SK-N-SH treated with all-trans-retinoic acid at 6 μM for 48 hours (cell line): Measurements from ENCODE around the gene CST9L.

Experiments used
- ATAC-seq: fragments of 200-7000 bp; cut with Tn5 transposase; 3 replicates; pipeline ENCODE4 v1.9.1; 2020; ENCODE audit warnings: mild to moderate bottlenecking, moderate library complexity
- ARNTL ChIP-seq: fragments of 450-650 bp; formaldehyde crosslinking; IDR thresholded peaks from 2 replicates; pipeline ENCODE4 v1.5.0; 2020; ENCODE audit warnings: low read depth, mild to moderate bottlenecking, moderate library complexity, borderline replicate concordance
- BACH2 ChIP-seq: fragments of 250-450 bp; sonication (Bioruptor Pico); IDR thresholded peaks from 2 replicates; pipeline ENCODE4 v1.9.0; 2021; ENCODE audit warnings: mild to moderate bottlenecking, borderline replicate concordance
- CSDC2 ChIP-seq: fragments of 250-450 bp; sonication (Bioruptor Pico); IDR thresholded peaks from 2 replicates; pipeline ENCODE4 v1.5.0; 2020; ENCODE audit warnings: mild to moderate bottlenecking, moderate library complexity
- CSRNP3 ChIP-seq: fragments of 250-450 bp; sonication (Bioruptor Pico); IDR thresholded peaks from 2 replicates; pipeline ENCODE4 v1.5.1; 2021; ENCODE audit warnings: mild to moderate bottlenecking, moderate library complexity
- ESRRG ChIP-seq: fragments of 250-450 bp; sonication (Bioruptor Pico); IDR thresholded peaks from 2 replicates; pipeline ENCODE4 v1.6.1; 2021; ENCODE audit warnings: mild to moderate bottlenecking
- GLIS3 ChIP-seq: fragments of 250-450 bp; sonication (Bioruptor Pico); IDR thresholded peaks from 2 replicates; pipeline ENCODE4 v1.5.0; 2020; ENCODE audit warnings: mild to moderate bottlenecking, moderate library complexity
- ISL1 ChIP-seq: fragments of 250-450 bp; sonication (Bioruptor Pico); IDR thresholded peaks from 2 replicates; pipeline ENCODE4 v2.1.2; 2022; ENCODE audit warnings: mild to moderate bottlenecking, moderate library complexity
- OSR1 ChIP-seq: fragments of 250-450 bp; sonication (Bioruptor Pico); IDR thresholded peaks from 2 replicates; pipeline ENCODE4 v1.8.0; 2022; ENCODE audit warnings: moderate library complexity, mild to moderate bottlenecking, inconsistent platforms
- PATZ1 ChIP-seq: fragments of 250-450 bp; sonication (Bioruptor Pico); IDR thresholded peaks from 2 replicates; pipeline ENCODE4 v1.8.0; 2020; ENCODE audit warnings: mild to moderate bottlenecking, moderate library complexity, borderline replicate concordance
- PPARA ChIP-seq: fragments of 250-450 bp; sonication (Bioruptor Pico); IDR thresholded peaks from 2 replicates; pipeline ENCODE4 v1.5.0; 2020; ENCODE audit warnings: mild to moderate bottlenecking, borderline replicate concordance
- RARB ChIP-seq: fragments of 250-450 bp; sonication (Bioruptor Pico); IDR thresholded peaks from 2 replicates; pipeline ENCODE4 v1.8.0; 2021; ENCODE audit warnings: mild to moderate bottlenecking, moderate library complexity
- SNAI2 ChIP-seq: fragments of 250-450 bp; sonication (Bioruptor Pico); IDR thresholded peaks from 2 replicates; pipeline ENCODE4 v1.5.0; 2020; ENCODE audit warnings: mild to moderate bottlenecking, moderate library complexity
- TOX ChIP-seq: fragments of 250-450 bp; sonication (Bioruptor Pico); IDR thresholded peaks from 2 replicates; pipeline ENCODE4 v1.8.0; 2021; ENCODE audit warnings: mild to moderate bottlenecking, moderate library complexity, borderline replicate concordance
- ZC3H10 ChIP-seq: fragments of 250-450 bp; sonication (Bioruptor Pico); IDR thresholded peaks from 2 replicates; pipeline ENCODE4 v1.5.1; 2021; ENCODE audit warnings: mild to moderate bottlenecking, moderate library complexity
- ZFP3 ChIP-seq: fragments of 250-450 bp; sonication (Bioruptor Pico); IDR thresholded peaks from 2 replicates; pipeline ENCODE4 v1.5.0; 2020; ENCODE audit warnings: mild to moderate bottlenecking, moderate library complexity
- ZFP30 ChIP-seq: fragments of 450-650 bp; formaldehyde crosslinking; IDR thresholded peaks from 2 replicates; pipeline ENCODE4 v1.5.0; 2022; ENCODE audit warnings: mild to moderate bottlenecking, moderate library complexity
- ZNF565 ChIP-seq: fragments of 450-650 bp; formaldehyde crosslinking; conservative IDR thresholded peaks from 2 replicates; pipeline ENCODE4 v1.5.0; 2020; ENCODE audit warnings: low read depth, mild to moderate bottlenecking, moderate library complexity
- ZNF70 ChIP-seq: fragments of 450-650 bp; formaldehyde crosslinking; IDR thresholded peaks from 2 replicates; pipeline ENCODE4 v1.5.0; 2020; ENCODE audit warnings: mild to moderate bottlenecking, moderate library complexity
- ZNF8 ChIP-seq: fragments of 450-650 bp; formaldehyde crosslinking; IDR thresholded peaks from 2 replicates; pipeline ENCODE4 v1.5.0; 2020; ENCODE audit warnings: mild to moderate bottlenecking, moderate library complexity
- TF ChIP-seq, protein P1 (sequence below): fragments of 250-450 bp; sonication (Bioruptor Pico); IDR thresholded peaks from 2 replicates; pipeline ENCODE4 v1.8.0; 2021; ENCODE audit warnings: low read depth, mild to moderate bottlenecking, moderate library complexity, borderline replicate concordance
- TF ChIP-seq, protein P2 (sequence below): fragments of 250-450 bp; sonication (Bioruptor Pico); IDR thresholded peaks from 2 replicates; pipeline ENCODE4 v1.5.1; 2020; ENCODE audit warnings: low read depth, mild to moderate bottlenecking, moderate library complexity
- TF ChIP-seq, protein P3 (sequence below): fragments of 250-450 bp; sonication (Bioruptor Pico); IDR thresholded peaks from 2 replicates; pipeline ENCODE4 v1.5.0; 2020; ENCODE audit warnings: mild to moderate bottlenecking, moderate library complexity

CST9L gene

GRCh38 chr20:23585449-23585807 lies 17.1 kb upstream of the CST9L start:
- ATAC-seq: no peak
- no peak for TF ChIP-seq PATZ1 (CRISPR knock-in tag)
- TF ChIP-seq, protein P1, sequence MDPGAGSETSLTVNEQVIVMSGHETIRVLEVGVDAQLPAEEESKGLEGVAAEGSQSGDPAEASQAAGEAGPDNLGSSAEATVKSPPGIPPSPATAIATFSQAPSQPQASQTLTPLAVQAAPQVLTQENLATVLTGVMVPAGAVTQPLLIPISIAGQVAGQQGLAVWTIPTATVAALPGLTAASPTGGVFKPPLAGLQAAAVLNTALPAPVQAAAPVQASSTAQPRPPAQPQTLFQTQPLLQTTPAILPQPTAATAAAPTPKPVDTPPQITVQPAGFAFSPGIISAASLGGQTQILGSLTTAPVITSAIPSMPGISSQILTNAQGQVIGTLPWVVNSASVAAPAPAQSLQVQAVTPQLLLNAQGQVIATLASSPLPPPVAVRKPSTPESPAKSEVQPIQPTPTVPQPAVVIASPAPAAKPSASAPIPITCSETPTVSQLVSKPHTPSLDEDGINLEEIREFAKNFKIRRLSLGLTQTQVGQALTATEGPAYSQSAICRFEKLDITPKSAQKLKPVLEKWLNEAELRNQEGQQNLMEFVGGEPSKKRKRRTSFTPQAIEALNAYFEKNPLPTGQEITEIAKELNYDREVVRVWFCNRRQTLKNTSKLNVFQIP (CRISPR knock-in tag): no peak
- TF ChIP-seq ARNTL (CRISPR knock-in tag): no peak
- no peak for TF ChIP-seq CSRNP3
- TF ChIP-seq ZNF565: no peak
- TF ChIP-seq, protein P2, sequence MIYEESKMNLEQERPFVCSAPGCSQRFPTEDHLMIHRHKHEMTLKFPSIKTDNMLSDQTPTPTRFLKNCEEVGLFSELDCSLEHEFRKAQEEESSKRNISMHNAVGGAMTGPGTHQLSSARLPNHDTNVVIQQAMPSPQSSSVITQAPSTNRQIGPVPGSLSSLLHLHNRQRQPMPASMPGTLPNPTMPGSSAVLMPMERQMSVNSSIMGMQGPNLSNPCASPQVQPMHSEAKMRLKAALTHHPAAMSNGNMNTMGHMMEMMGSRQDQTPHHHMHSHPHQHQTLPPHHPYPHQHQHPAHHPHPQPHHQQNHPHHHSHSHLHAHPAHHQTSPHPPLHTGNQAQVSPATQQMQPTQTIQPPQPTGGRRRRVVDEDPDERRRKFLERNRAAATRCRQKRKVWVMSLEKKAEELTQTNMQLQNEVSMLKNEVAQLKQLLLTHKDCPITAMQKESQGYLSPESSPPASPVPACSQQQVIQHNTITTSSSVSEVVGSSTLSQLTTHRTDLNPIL (CRISPR knock-in tag): no peak
- TF ChIP-seq PPARA (CRISPR knock-in tag): no peak
- TF ChIP-seq ZNF70 (CRISPR knock-in tag): no peak
- TF ChIP-seq ESRRG: no peak
- no peak for TF ChIP-seq ZFP30 (CRISPR knock-in tag)
- no peak for TF ChIP-seq ZC3H10

DNA sequence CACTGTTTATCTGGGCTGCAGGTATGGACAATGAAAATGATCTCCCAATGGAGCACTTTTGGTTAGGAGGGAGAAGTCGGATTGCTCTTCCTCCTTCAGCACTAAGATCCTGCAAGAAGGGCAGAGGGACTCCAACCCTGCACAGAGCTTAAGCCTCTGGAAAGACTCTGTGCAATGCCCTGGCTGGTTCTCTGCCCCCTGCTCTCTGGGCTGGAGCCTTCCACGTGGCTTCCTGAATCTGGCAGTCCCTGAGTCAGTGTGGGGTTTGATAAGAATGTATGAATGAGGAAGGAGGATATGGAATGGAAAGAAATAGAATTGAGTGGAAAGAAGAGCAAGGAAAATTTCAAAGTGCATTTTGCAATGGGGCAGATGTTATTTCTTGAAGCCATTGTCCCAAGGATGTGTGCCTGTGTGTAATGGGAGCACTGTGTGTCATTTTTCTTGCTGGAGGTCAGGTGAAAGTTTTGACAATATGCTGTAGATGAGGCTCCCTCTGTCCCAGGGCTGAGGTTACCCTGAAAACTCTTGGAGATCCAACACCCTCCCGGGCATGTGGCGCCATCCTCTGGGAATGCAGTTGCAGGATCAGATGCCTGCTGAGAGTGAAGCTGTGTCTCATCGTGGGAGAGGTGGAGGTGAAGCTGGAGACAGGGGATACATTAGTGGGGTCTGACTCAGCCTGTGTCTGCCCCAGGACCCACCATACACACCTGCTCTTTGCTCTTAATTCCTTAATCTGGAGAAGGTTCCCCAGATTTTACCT lies 16.3 kb upstream of the CST9L start:
- ATAC-seq: no peak
- TF ChIP-seq ISL1 (CRISPR knock-in tag) (no peak), ZNF8 (no peak), SNAI2 (no peak), TOX (CRISPR knock-in tag) (no peak), ARNTL (CRISPR knock-in tag) (no peak), BACH2 (CRISPR knock-in tag) (no peak), ZNF565 (no peak), PPARA (CRISPR knock-in tag) (no peak), ZNF70 (CRISPR knock-in tag) (no peak), ZFP3 (CRISPR knock-in tag) (no peak), ESRRG (no peak), OSR1 (CRISPR knock-in tag) (no peak), RARB (CRISPR knock-in tag) (no peak), CSDC2 (no peak), GLIS3 (no peak), CSRNP3 (no peak), ZFP30 (CRISPR knock-in tag) (no peak)
- TF ChIP-seq, protein P3, sequence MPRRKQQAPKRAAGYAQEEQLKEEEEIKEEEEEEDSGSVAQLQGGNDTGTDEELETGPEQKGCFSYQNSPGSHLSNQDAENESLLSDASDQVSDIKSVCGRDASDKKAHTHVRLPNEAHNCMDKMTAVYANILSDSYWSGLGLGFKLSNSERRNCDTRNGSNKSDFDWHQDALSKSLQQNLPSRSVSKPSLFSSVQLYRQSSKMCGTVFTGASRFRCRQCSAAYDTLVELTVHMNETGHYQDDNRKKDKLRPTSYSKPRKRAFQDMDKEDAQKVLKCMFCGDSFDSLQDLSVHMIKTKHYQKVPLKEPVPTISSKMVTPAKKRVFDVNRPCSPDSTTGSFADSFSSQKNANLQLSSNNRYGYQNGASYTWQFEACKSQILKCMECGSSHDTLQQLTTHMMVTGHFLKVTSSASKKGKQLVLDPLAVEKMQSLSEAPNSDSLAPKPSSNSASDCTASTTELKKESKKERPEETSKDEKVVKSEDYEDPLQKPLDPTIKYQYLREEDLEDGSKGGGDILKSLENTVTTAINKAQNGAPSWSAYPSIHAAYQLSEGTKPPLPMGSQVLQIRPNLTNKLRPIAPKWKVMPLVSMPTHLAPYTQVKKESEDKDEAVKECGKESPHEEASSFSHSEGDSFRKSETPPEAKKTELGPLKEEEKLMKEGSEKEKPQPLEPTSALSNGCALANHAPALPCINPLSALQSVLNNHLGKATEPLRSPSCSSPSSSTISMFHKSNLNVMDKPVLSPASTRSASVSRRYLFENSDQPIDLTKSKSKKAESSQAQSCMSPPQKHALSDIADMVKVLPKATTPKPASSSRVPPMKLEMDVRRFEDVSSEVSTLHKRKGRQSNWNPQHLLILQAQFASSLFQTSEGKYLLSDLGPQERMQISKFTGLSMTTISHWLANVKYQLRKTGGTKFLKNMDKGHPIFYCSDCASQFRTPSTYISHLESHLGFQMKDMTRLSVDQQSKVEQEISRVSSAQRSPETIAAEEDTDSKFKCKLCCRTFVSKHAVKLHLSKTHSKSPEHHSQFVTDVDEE (CRISPR knock-in tag): no peak
- TF ChIP-seq, protein P2 (CRISPR knock-in tag): no peak
